ENCODE data around the gene XRN1. TPM values are rescaled to one million over a fixed set of nuclear protein-coding genes. Genes with fewer than 3 reads are reported as not detected.
A peak's percentile ranks its signal among the peaks of the same experiment; 100 is the strongest.
"Not testable (repeated sequence)": the region's sequence is repeated elsewhere in the genome, so short reads cannot be mapped to it uniquely, and the experiment has no call there.

Gene XRN1
- total RNA-seq, 1 donor from 2014 or later, result 27.0 TPM

- DNase-seq (ENCODE audit: low spot score), result no peak
- Mint-ChIP-seq H3K36me3 (ENCODE audit: low read depth) (peaks cover 36% of the 10 kb centered on the region), H3K4me1 (ENCODE audit: low read depth) (peaks cover 7% of the 10 kb centered on the region), H3K4me3 (ENCODE audit: unreplicated experiment) (no peak overlapping the region), H3K9me3 (ENCODE audit: low read depth) (peaks cover 7% of the 10 kb centered on the region), H3K27me3 (ENCODE audit: low read depth) (no peaks in the 10 kb centered on the region), H3K27ac (ENCODE audit: unreplicated experiment) (no peak overlapping the region)
- TF ChIP-seq CTCF (IDR thresholded peaks at IDR 0.05), result no peak
These were observed 93.8 kb downstream of the XRN1 start for GRCh38 chr3:142354076-142354475.

- Mint-ChIP-seq H3K27me3 (ENCODE audit: low read depth) (no peaks in the 10 kb centered on the region), H3K9me3 (ENCODE audit: low read depth) (peaks cover 7% of the 10 kb centered on the region), H3K36me3 (ENCODE audit: low read depth) (peaks cover 37% of the 10 kb centered on the region), H3K27ac (ENCODE audit: unreplicated experiment) (no peak overlapping the region), H3K4me1 (ENCODE audit: low read depth) (peaks cover 7% of the 10 kb centered on the region), H3K4me3 (ENCODE audit: unreplicated experiment) (no peak overlapping the region)
- DNase-seq (ENCODE audit: low spot score), result no peak
- TF ChIP-seq CTCF (IDR thresholded peaks at IDR 0.05), result no peak
These were observed 94.3 kb downstream of the XRN1 start for GRCh38 chr3:142353571-142353970.

GRCh38 chr3:142352698-142353097 is 95.1 kb downstream of the XRN1 start:
- not testable (repeated sequence) for H3K4me1 Mint-ChIP-seq (ENCODE audit: low read depth); H3K27me3 Mint-ChIP-seq (ENCODE audit: low read depth); H3K27ac Mint-ChIP-seq (ENCODE audit: unreplicated experiment); H3K4me3 Mint-ChIP-seq (ENCODE audit: unreplicated experiment); DNase-seq (ENCODE audit: low spot score); H3K9me3 Mint-ChIP-seq (ENCODE audit: low read depth)
- peaks cover 35% of the 10 kb centered on the region for H3K36me3 Mint-ChIP-seq (ENCODE audit: low read depth)

- Mint-ChIP-seq H3K4me1 (ENCODE audit: low read depth) (peaks cover 3% of the 10 kb centered on the region), H3K27ac (ENCODE audit: unreplicated experiment) (peak overlapping the region; percentile 17), H3K36me3 (ENCODE audit: low read depth) (peaks cover 22% of the 10 kb centered on the region), H3K9me3 (ENCODE audit: low read depth) (no peaks in the 10 kb centered on the region), H3K4me3 (ENCODE audit: unreplicated experiment) (no peak overlapping the region), H3K27me3 (ENCODE audit: low read depth) (no peaks in the 10 kb centered on the region)
- DNase-seq (ENCODE audit: low spot score), result no peak
- TF ChIP-seq CTCF (IDR thresholded peaks at IDR 0.05), result no peak
These were observed 99.4 kb downstream of the XRN1 start for GRCh38 chr3:142348460-142348859.

- TF ChIP-seq CTCF (IDR thresholded peaks at IDR 0.05), result no peak
- peaks cover 24% of the 10 kb centered on the region for H3K9me3 Mint-ChIP-seq (ENCODE audit: low read depth)
- no peaks in the 10 kb centered on the region for H3K4me1 Mint-ChIP-seq (ENCODE audit: low read depth)
- no peak overlapping the region for H3K4me3 Mint-ChIP-seq (ENCODE audit: unreplicated experiment)
- peaks cover 38% of the 10 kb centered on the region for H3K36me3 Mint-ChIP-seq (ENCODE audit: low read depth)
- no peak for DNase-seq (ENCODE audit: low spot score)
- no peaks in the 10 kb centered on the region for H3K27me3 Mint-ChIP-seq (ENCODE audit: low read depth)
- H3K27ac Mint-ChIP-seq (ENCODE audit: unreplicated experiment), result no peak overlapping the region
These were observed 109.8 kb downstream of the XRN1 start for GRCh38 chr3:142337994-142338393.

GRCh38 chr3:142332390-142332789 is 115.4 kb downstream of the XRN1 start:
- Mint-ChIP-seq H3K4me1 (ENCODE audit: low read depth) (no peaks in the 10 kb centered on the region), H3K36me3 (ENCODE audit: low read depth) (peaks cover 19% of the 10 kb centered on the region), H3K4me3 (ENCODE audit: unreplicated experiment) (no peak overlapping the region), H3K9me3 (ENCODE audit: low read depth) (no peaks in the 10 kb centered on the region), H3K27me3 (ENCODE audit: low read depth) (no peaks in the 10 kb centered on the region), H3K27ac (ENCODE audit: unreplicated experiment) (no peak overlapping the region)
- no peak for DNase-seq (ENCODE audit: low spot score)
- TF ChIP-seq CTCF (IDR thresholded peaks at IDR 0.05), result no peak

- H3K4me3 Mint-ChIP-seq (ENCODE audit: unreplicated experiment); DNase-seq (ENCODE audit: low spot score); H3K27me3 Mint-ChIP-seq (ENCODE audit: low read depth); H3K27ac Mint-ChIP-seq (ENCODE audit: unreplicated experiment): not testable (repeated sequence)
- Mint-ChIP-seq H3K36me3 (ENCODE audit: low read depth) (peaks cover 36% of the 10 kb centered on the region), H3K4me1 (ENCODE audit: low read depth) (peaks cover 13% of the 10 kb centered on the region), H3K9me3 (ENCODE audit: low read depth) (peaks cover 19% of the 10 kb centered on the region)
These were observed 123.4 kb downstream of the XRN1 start for GRCh38 chr3:142324275-142324953.
